K562 (cell line): ENCODE results near the gene GPR157. TPM values are rescaled to one million over a fixed set of nuclear protein-coding genes. Genes with fewer than 3 reads are reported as not detected.

ENCODE experiments used
- CTBP1 ChIP-seq: fragments of 450-650 bp; IDR thresholded peaks from 2 replicates; pipeline ENCODE4 v1.6.1; 2016; ENCODE audit warnings: borderline replicate concordance
- FOXA3 ChIP-seq, 2 experiments: fragments of 450-650 bp in 1 of 2; sonication (generic) in 1 of 2; formaldehyde crosslinking; IDR thresholded peaks in 1 of 2; conservative IDR thresholded peaks in 1 of 2; 2 replicates each; pipeline versions ENCODE4 v1.4.0 to v1.8.0; 2020 to 2022; ENCODE audit warnings: mild to moderate bottlenecking in 2 of 2, missing genetic modification reagents in 1 of 2
- GABPA ChIP-seq: fragments of 200-800 bp; sonication (Bioruptor generic); conservative IDR thresholded peaks from 2 replicates; pipeline ENCODE4 v1.6.1; 2016; ENCODE audit warnings: low read depth, missing genetic modification characterization, missing compliant biosample characterization
- GTF2F1 ChIP-seq: IDR thresholded peaks from 2 replicates; pipeline ENCODE4 v1.6.1; 2011; ENCODE audit warnings: low read depth, low read length, improper control_type of control experiment
- HNRNPH1 ChIP-seq: fragments of 200-400 bp; formaldehyde crosslinking; optimal IDR thresholded peaks from 2 replicates; pipeline ENCODE3; 2017; ENCODE audit warnings: low read depth, mild to moderate bottlenecking, low read length, moderate library complexity
- HOMEZ ChIP-seq: fragments of 250-450 bp; sonication (Bioruptor Pico); IDR thresholded peaks from 2 replicates; pipeline ENCODE4 v1.4.0; 2020; ENCODE audit warnings: mild to moderate bottlenecking, moderate library complexity
- MTA1 ChIP-seq: fragments of 450-650 bp; IDR thresholded peaks from 2 replicates; pipeline ENCODE4 v1.6.1; 2017; ENCODE audit warnings: borderline replicate concordance
- NCOA1 ChIP-seq: fragments of 450-650 bp; IDR thresholded peaks from 2 replicates; pipeline ENCODE4 v1.6.1; 2016; ENCODE audit warnings: low read depth
- NFATC3 ChIP-seq: fragments of 450-650 bp; IDR thresholded peaks from 2 replicates; pipeline ENCODE4 v1.6.1; 2017; ENCODE audit warnings: mild to moderate bottlenecking
- OTX1 ChIP-seq: fragments of 450-650 bp; formaldehyde crosslinking; IDR thresholded peaks from 2 replicates; pipeline ENCODE4 v1.4.0; 2022; ENCODE audit warnings: mild to moderate bottlenecking
- PML ChIP-seq: IDR thresholded peaks from 2 replicates; pipeline ENCODE4 v1.6.1; 2012; ENCODE audit warnings: low read length, inconsistent platforms
- PTRF ChIP-seq: fragments of 450-650 bp; IDR thresholded peaks from 2 replicates; pipeline ENCODE4 v1.6.1; 2016; ENCODE audit warnings: mild to moderate bottlenecking, missing genetic modification characterization, missing compliant biosample characterization
- PYGO2 ChIP-seq: fragments of 450-650 bp; IDR thresholded peaks from 2 replicates; pipeline ENCODE4 v1.6.1; 2016; ENCODE audit warnings: mild to moderate bottlenecking, missing genetic modification characterization, moderate library complexity, missing compliant biosample characterization
- SMARCE1 ChIP-seq: fragments of 450-650 bp; IDR thresholded peaks from 2 replicates; pipeline ENCODE4 v1.7.1; 2016; ENCODE audit warnings: mild to moderate bottlenecking
- ZBTB7A ChIP-seq: IDR thresholded peaks from 2 replicates; pipeline ENCODE4 v1.6.1; 2011; ENCODE audit warnings: low read depth, mild to moderate bottlenecking, low read length, moderate library complexity, borderline replicate concordance; ENCODE audit not compliant: control insufficient read depth
- ZEB2 ChIP-seq: fragments of 450-650 bp; IDR thresholded peaks from 2 replicates; pipeline ENCODE4 v1.6.1; 2016
- ZNF134 ChIP-seq: fragments of 250-450 bp; sonication (Bioruptor Pico); conservative IDR thresholded peaks from 2 replicates; pipeline ENCODE4 v1.4.0; 2020
- ZNF217 ChIP-seq: sonication (generic); formaldehyde crosslinking; IDR thresholded peaks from 2 replicates; pipeline ENCODE4 v1.8.0; 2022; ENCODE audit warnings: mild to moderate bottlenecking, missing genetic modification reagents
- ZNF408 ChIP-seq: fragments of 250-450 bp; sonication (Bioruptor Pico); IDR thresholded peaks from 2 replicates; pipeline ENCODE4 v1.4.0; 2020; ENCODE audit warnings: low read depth, mild to moderate bottlenecking, moderate library complexity
- polyA plus RNA-seq, 8 experiments: library from polyadenylated mRNA; depleted of rRNA in 4 of 8; stranded (reverse) in 5 of 8; unstranded in 3 of 8; fragments of >200 nt; fragmentation: Nextera tagmentation in 2 of 8; fragmentation: Illumina TruSeq in 1 of 8; extraction: Ambion mirVana in 2 of 8; extraction: Trizol in 1 of 8; gene quantifications; 2 replicates each; pipeline versions ENCODE4 v1.2.1 to v1.2.3, GENCODE V29; 2011 to 2014; ENCODE audit warnings: inconsistent platforms in 1 of 8, missing spikeins in 1 of 8
- total RNA-seq, 7 experiments: library from RNA; depleted of rRNA in 6 of 7; stranded (reverse); fragments of >200 nt in 6 of 7; fragmentation: Illumina TruSeq in 2 of 7; extraction: Trizol in 2 of 7; gene quantifications; 2 replicates each; pipeline versions ENCODE4 v1.2.1 to v1.2.3, GENCODE V29; 2011 to 2021; ENCODE audit warnings: low replicate concordance in 1 of 7
- TF ChIP-seq, protein P1 (sequence below): sonication (generic); formaldehyde crosslinking; IDR thresholded peaks from 2 replicates; pipeline ENCODE4 v1.5.0; 2020; ENCODE audit warnings: missing genetic modification reagents
- TF ChIP-seq, protein P2 (sequence below): sonication (generic); formaldehyde crosslinking; IDR thresholded peaks from 2 replicates; pipeline ENCODE4 v1.8.0; 2023; ENCODE audit warnings: mild to moderate bottlenecking, missing genetic modification reagents
- TF ChIP-seq, protein P3 (sequence below): fragments of 250-450 bp; sonication (Bioruptor Pico); IDR thresholded peaks from 2 replicates; pipeline ENCODE4 v1.5.0; 2021
- TF ChIP-seq, protein P4 (sequence below): fragments of 450-650 bp; IDR thresholded peaks from 2 replicates; pipeline ENCODE4 v1.6.1; 2017; ENCODE audit warnings: mild to moderate bottlenecking, moderate library complexity

GPR157 gene
- total and polyA plus RNA-seq, 9 of the 15 experiments (the other 6 are each of a cell fraction or from before 2014, with no cell fraction given): 0.01 to 0.18 (median 0.04) TPM; not detected in 4

GRCh38 chr1:9075022-9075421, 53.9 kb downstream of the GPR157 start (continued):
- TF ChIP-seq, protein P1, sequence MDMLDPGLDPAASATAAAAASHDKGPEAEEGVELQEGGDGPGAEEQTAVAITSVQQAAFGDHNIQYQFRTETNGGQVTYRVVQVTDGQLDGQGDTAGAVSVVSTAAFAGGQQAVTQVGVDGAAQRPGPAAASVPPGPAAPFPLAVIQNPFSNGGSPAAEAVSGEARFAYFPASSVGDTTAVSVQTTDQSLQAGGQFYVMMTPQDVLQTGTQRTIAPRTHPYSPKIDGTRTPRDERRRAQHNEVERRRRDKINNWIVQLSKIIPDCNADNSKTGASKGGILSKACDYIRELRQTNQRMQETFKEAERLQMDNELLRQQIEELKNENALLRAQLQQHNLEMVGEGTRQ: no peak
- TF ChIP-seq GABPA: peak; percentile 38
- no peak for TF ChIP-seq NFATC3
- TF ChIP-seq SMARCE1: peak; percentile 77; the same call in 1 of the 2 replicates
- peak in 1 of 2 experiments; percentile 94; a peak in 2 of 4 replicates for TF ChIP-seq FOXA3 (CRISPR knock-in tag; conservative IDR thresholded peaks at IDR 0.05 in 1 of 2, IDR thresholded peaks at IDR 0.05 in 1 of 2)
- TF ChIP-seq HNRNPH1: no peak
- no peak for TF ChIP-seq PYGO2 (tag)
- TF ChIP-seq, protein P2, sequence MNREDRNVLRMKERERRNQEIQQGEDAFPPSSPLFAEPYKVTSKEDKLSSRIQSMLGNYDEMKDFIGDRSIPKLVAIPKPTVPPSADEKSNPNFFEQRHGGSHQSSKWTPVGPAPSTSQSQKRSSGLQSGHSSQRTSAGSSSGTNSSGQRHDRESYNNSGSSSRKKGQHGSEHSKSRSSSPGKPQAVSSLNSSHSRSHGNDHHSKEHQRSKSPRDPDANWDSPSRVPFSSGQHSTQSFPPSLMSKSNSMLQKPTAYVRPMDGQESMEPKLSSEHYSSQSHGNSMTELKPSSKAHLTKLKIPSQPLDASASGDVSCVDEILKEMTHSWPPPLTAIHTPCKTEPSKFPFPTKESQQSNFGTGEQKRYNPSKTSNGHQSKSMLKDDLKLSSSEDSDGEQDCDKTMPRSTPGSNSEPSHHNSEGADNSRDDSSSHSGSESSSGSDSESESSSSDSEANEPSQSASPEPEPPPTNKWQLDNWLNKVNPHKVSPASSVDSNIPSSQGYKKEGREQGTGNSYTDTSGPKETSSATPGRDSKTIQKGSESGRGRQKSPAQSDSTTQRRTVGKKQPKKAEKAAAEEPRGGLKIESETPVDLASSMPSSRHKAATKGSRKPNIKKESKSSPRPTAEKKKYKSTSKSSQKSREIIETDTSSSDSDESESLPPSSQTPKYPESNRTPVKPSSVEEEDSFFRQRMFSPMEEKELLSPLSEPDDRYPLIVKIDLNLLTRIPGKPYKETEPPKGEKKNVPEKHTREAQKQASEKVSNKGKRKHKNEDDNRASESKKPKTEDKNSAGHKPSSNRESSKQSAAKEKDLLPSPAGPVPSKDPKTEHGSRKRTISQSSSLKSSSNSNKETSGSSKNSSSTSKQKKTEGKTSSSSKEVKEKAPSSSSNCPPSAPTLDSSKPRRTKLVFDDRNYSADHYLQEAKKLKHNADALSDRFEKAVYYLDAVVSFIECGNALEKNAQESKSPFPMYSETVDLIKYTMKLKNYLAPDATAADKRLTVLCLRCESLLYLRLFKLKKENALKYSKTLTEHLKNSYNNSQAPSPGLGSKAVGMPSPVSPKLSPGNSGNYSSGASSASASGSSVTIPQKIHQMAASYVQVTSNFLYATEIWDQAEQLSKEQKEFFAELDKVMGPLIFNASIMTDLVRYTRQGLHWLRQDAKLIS: no peak
- peak; percentile 22; the same call in 1 of the 2 replicates for TF ChIP-seq NCOA1
- no peak for TF ChIP-seq ZNF408 (CRISPR knock-in tag)
- peak; percentile 67; the same call in 1 of the 2 replicates for TF ChIP-seq ZEB2
- TF ChIP-seq OTX1 (CRISPR knock-in tag): no peak
- TF ChIP-seq HOMEZ (CRISPR knock-in tag): no peak
- no peak for TF ChIP-seq PTRF
- TF ChIP-seq, protein P3, sequence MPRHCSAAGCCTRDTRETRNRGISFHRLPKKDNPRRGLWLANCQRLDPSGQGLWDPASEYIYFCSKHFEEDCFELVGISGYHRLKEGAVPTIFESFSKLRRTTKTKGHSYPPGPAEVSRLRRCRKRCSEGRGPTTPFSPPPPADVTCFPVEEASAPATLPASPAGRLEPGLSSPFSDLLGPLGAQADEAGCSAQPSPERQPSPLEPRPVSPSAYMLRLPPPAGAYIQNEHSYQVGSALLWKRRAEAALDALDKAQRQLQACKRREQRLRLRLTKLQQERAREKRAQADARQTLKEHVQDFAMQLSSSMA (CRISPR knock-in tag): no peak
- peak; percentile 41; the same call in 1 of the 2 replicates for TF ChIP-seq MTA1
- no peak for TF ChIP-seq ZBTB7A
- TF ChIP-seq, protein P4, sequence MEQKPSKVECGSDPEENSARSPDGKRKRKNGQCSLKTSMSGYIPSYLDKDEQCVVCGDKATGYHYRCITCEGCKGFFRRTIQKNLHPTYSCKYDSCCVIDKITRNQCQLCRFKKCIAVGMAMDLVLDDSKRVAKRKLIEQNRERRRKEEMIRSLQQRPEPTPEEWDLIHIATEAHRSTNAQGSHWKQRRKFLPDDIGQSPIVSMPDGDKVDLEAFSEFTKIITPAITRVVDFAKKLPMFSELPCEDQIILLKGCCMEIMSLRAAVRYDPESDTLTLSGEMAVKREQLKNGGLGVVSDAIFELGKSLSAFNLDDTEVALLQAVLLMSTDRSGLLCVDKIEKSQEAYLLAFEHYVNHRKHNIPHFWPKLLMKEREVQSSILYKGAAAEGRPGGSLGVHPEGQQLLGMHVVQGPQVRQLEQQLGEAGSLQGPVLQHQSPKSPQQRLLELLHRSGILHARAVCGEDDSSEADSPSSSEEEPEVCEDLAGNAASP: no peak
- TF ChIP-seq PML: no peak
- TF ChIP-seq CTBP1: peak; percentile 80; the same call in 1 of the 2 replicates
- no peak for TF ChIP-seq GTF2F1
- TF ChIP-seq ZNF217: no peak
- TF ChIP-seq ZNF134 (CRISPR knock-in tag): no peak
